GM23338 (cell line): ENCODE data around the gene GRID1. TPM values are rescaled to one million over a fixed set of nuclear protein-coding genes. Genes with fewer than 3 reads are reported as not detected.

Source experiments
- ATAC-seq: fragments of 200-7000 bp; cut with Tn5 transposase; 3 replicates; pipeline ENCODE4 v1.9.1; 2020
- DNase-seq: peaks from one replicate; pipeline ENCODE4 v3.0.0-alpha.2; 2015; ENCODE audit warnings: low spot score
- H2AFZ ChIP-seq: fragments of 200-600 bp; sonication (generic); 2 replicates; pipeline ENCODE4 v1.8.0; 2016; ENCODE audit warnings: antibody characterized with exemption, mild to moderate bottlenecking, moderate library complexity
- H3F3A ChIP-seq: fragments of 200-600 bp; sonication (generic); replicated peaks from 2 replicates; pipeline ENCODE4 v1.8.0; 2017; ENCODE audit warnings: antibody characterized with exemption, mixed run types, low read depth
- H3K27ac ChIP-seq: fragments of 200-600 bp; sonication (generic); 2 replicates; pipeline ENCODE4 v1.6.1; 2016; ENCODE audit warnings: low read depth
- H3K27me3 ChIP-seq: fragments of 200-600 bp; sonication (generic); 2 replicates; pipeline ENCODE4 v1.8.0; 2016; ENCODE audit warnings: mild to moderate bottlenecking, mixed run types, moderate library complexity; ENCODE audit not compliant: insufficient read depth
- H3K36me3 ChIP-seq: fragments of 200-600 bp; sonication (generic); 2 replicates; pipeline ENCODE4 v1.8.0; 2016; ENCODE audit warnings: mild to moderate bottlenecking; ENCODE audit not compliant: insufficient read depth
- H3K4me1 ChIP-seq: fragments of 200-600 bp; sonication (generic); 2 replicates; pipeline ENCODE4 v1.8.0; 2016; ENCODE audit warnings: mild to moderate bottlenecking, moderate library complexity; ENCODE audit not compliant: insufficient read depth
- H3K4me2 ChIP-seq: fragments of 200-600 bp; sonication (generic); 2 replicates; pipeline ENCODE4 v1.7.1; 2017; ENCODE audit warnings: mixed run types
- H3K4me3 ChIP-seq: fragments of 200-600 bp; sonication (generic); 2 replicates; pipeline ENCODE4 v1.6.1; 2016; ENCODE audit warnings: mixed run types
- H3K79me2 ChIP-seq: fragments of 200-600 bp; sonication (generic); replicated peaks from 2 replicates; pipeline ENCODE4 v1.8.0; 2017; ENCODE audit warnings: mild to moderate bottlenecking; ENCODE audit not compliant: insufficient read depth
- H3K9me2 ChIP-seq: fragments of 200-600 bp; sonication (generic); 2 replicates; pipeline ENCODE4 v1.8.0; 2017; ENCODE audit not compliant: insufficient read depth
- H4K20me1 ChIP-seq: fragments of 200-600 bp; sonication (generic); replicated peaks from 2 replicates; pipeline ENCODE4 v1.8.0; 2017; ENCODE audit warnings: mild to moderate bottlenecking; ENCODE audit not compliant: insufficient read depth
- H3K27ac Mint-ChIP-seq: 2 replicates; pipeline ENCODE4 v1.8.0; 2020; ENCODE audit warnings: inconsistent platforms, mild to moderate bottlenecking, moderate library complexity, mixed read lengths
- H3K27me3 Mint-ChIP-seq: 3 replicates; pipeline ENCODE4 v1.8.0; 2022; ENCODE audit warnings: low read depth, mild to moderate bottlenecking, moderate library complexity, mixed read lengths, inconsistent platforms; ENCODE audit not compliant: insufficient read depth, poor library complexity
- H3K36me3 Mint-ChIP-seq: 3 replicates; pipeline ENCODE4 v1.8.0; 2021; ENCODE audit warnings: low read depth, mild to moderate bottlenecking, inconsistent platforms, moderate library complexity, mixed read lengths
- H3K4me1 Mint-ChIP-seq: 3 replicates; pipeline ENCODE4 v1.8.0; 2020; ENCODE audit warnings: mild to moderate bottlenecking, inconsistent platforms, mixed read lengths
- H3K4me3 Mint-ChIP-seq: 3 replicates; pipeline ENCODE4 v1.8.0; 2021; ENCODE audit warnings: moderate library complexity, mild to moderate bottlenecking, inconsistent platforms, mixed read lengths
- H3K9me3 Mint-ChIP-seq: 3 replicates; pipeline ENCODE4 v1.8.0; 2020; ENCODE audit warnings: moderate library complexity, mild to moderate bottlenecking, inconsistent platforms, mixed read lengths
- CREB1 ChIP-seq: fragments of 250-450 bp; sonication (Bioruptor Pico); IDR thresholded peaks from 2 replicates; pipeline ENCODE4 v1.5.0; 2020; ENCODE audit warnings: low read depth, mild to moderate bottlenecking, moderate library complexity
- EZH2 ChIP-seq: fragments of 200-600 bp; sonication (generic); IDR thresholded peaks from one replicate; pipeline ENCODE4 v1.8.0; 2017; ENCODE audit warnings: antibody characterized with exemption, mild to moderate bottlenecking, low read depth; ENCODE audit not compliant: unreplicated experiment
- EZH2phosphoT487 ChIP-seq: fragments of 200-600 bp; sonication (generic); IDR thresholded peaks from one replicate; pipeline ENCODE4 v1.8.1; 2018; ENCODE audit warnings: antibody characterized with exemption; ENCODE audit not compliant: unreplicated experiment
- JUNB ChIP-seq: IDR thresholded peaks from one replicate; pipeline ENCODE4 v1.6.1; 2016; ENCODE audit warnings: antibody characterized with exemption; ENCODE audit not compliant: unreplicated experiment
- NANOG ChIP-seq: IDR thresholded peaks from 2 replicates; pipeline ENCODE4 v1.6.1; 2016; ENCODE audit warnings: antibody characterized with exemption, borderline replicate concordance
- POLR2AphosphoS5 ChIP-seq: IDR thresholded peaks from 2 replicates; pipeline ENCODE4 v1.6.1; 2016; ENCODE audit warnings: antibody characterized with exemption, low read depth
- STAT1 ChIP-seq: IDR thresholded peaks from one replicate; pipeline ENCODE4 v1.6.1; 2016; ENCODE audit warnings: antibody characterized with exemption; ENCODE audit not compliant: unreplicated experiment
- ZNF114 ChIP-seq: fragments of 250-450 bp; sonication (Bioruptor Pico); IDR thresholded peaks from 2 replicates; pipeline ENCODE4 v1.5.0; 2020; ENCODE audit warnings: mild to moderate bottlenecking, moderate library complexity
- ZNF331 ChIP-seq: fragments of 250-450 bp; sonication (Bioruptor Pico); IDR thresholded peaks from 2 replicates; pipeline ENCODE4 v1.5.0; 2020; ENCODE audit warnings: low read depth, mild to moderate bottlenecking, moderate library complexity
- polyA plus RNA-seq: library from polyadenylated mRNA; unstranded; fragments of >200 nt; fragmentation: Nextera tagmentation; extraction: Ambion mirVana; gene quantifications from 2 replicates; pipeline ENCODE4 v1.2.1, GENCODE V29; 2016
- total RNA-seq: library from RNA; depleted of rRNA; stranded (reverse); fragments of >200 nt; shearing (Covaris generic); gene quantifications from 2 replicates; pipeline ENCODE4 v1.2.3, GENCODE V29; 2014
- TF ChIP-seq, protein P1 (sequence below): fragments of 250-450 bp; sonication (Bioruptor Pico); IDR thresholded peaks from 2 replicates; pipeline ENCODE4 v1.5.0; 2020; ENCODE audit warnings: mild to moderate bottlenecking, moderate library complexity
- TF ChIP-seq, protein P2 (sequence below): IDR thresholded peaks from 2 replicates; pipeline ENCODE4 v1.6.1; 2016; ENCODE audit warnings: antibody characterized with exemption
- TF ChIP-seq, protein P3 (sequence below): IDR thresholded peaks from one replicate; pipeline ENCODE4 v1.6.1; 2018; ENCODE audit warnings: antibody characterized with exemption; ENCODE audit not compliant: unreplicated experiment
- TF ChIP-seq, protein P4 (sequence below), 2 experiments: fragments of 200-600 bp in 1 of 2; sonication (generic) in 1 of 2; conservative IDR thresholded peaks; 2 replicates each; pipeline versions ENCODE4 v1.5.1 to v1.6.1; 2016 to 2017; ENCODE audit warnings: antibody characterized with exemption in 2 of 2, low read depth in 2 of 2, mild to moderate bottlenecking in 2 of 2, moderate library complexity in 1 of 2

Gene GRID1
- total and polyA plus RNA-seq, 2 experiments from 2014 or later: 0.14 to 0.15 TPM

DNA sequence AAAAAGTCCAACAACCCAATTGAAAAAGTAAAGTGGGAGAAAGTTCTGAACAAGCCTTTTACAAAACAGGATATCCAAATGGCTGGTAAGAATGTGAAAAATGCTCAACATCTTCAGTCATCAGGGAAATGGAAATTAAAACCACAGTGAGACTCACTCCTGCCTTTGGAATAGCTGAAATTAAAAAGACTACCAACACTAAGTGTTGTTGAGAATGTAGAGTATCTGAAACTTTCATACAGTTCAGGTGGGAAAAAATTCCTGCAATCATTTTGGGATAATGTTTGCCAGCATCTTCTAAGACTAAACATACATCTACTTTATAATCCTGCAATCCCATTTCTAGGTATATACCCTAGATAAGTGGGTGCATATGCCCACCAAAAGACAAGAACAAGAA, 395.1 kb downstream of the GRID1 start:
- Histone ChIP-seq H3K4me1 (no peaks in the 10 kb centered on the region), H3K4me2 (no peak overlapping the region), H3F3A (no peaks in the 10 kb centered on the region), H3K27me3 (no peaks in the 10 kb centered on the region), H3K36me3 (0 out of 2 replicates have a peak, but pooled peaks cover 5% of the 10 kb centered on the region), H3K9me2 (no peaks in the 10 kb centered on the region), H4K20me1 (no peaks in the 10 kb centered on the region), H3K4me3 (no peak overlapping the region), H3K27ac (no peak overlapping the region), H3K79me2 (no peaks in the 10 kb centered on the region), H2AFZ (no peak overlapping the region)
- no peak for DNase-seq
- Mint-ChIP-seq H3K4me1 (no peaks in the 10 kb centered on the region), H3K27ac (no peak overlapping the region), H3K27me3 (no peaks in the 10 kb centered on the region), H3K36me3 (peaks cover 3% of the 10 kb centered on the region; the same call in 1 of the 3 replicates), H3K4me3 (no peak overlapping the region), H3K9me3 (peaks cover 64% of the 10 kb centered on the region)
- ATAC-seq: no peak
- no peak for TF ChIP-seq EZH2
- no peak for TF ChIP-seq EZH2phosphoT487
- TF ChIP-seq, protein P1, sequence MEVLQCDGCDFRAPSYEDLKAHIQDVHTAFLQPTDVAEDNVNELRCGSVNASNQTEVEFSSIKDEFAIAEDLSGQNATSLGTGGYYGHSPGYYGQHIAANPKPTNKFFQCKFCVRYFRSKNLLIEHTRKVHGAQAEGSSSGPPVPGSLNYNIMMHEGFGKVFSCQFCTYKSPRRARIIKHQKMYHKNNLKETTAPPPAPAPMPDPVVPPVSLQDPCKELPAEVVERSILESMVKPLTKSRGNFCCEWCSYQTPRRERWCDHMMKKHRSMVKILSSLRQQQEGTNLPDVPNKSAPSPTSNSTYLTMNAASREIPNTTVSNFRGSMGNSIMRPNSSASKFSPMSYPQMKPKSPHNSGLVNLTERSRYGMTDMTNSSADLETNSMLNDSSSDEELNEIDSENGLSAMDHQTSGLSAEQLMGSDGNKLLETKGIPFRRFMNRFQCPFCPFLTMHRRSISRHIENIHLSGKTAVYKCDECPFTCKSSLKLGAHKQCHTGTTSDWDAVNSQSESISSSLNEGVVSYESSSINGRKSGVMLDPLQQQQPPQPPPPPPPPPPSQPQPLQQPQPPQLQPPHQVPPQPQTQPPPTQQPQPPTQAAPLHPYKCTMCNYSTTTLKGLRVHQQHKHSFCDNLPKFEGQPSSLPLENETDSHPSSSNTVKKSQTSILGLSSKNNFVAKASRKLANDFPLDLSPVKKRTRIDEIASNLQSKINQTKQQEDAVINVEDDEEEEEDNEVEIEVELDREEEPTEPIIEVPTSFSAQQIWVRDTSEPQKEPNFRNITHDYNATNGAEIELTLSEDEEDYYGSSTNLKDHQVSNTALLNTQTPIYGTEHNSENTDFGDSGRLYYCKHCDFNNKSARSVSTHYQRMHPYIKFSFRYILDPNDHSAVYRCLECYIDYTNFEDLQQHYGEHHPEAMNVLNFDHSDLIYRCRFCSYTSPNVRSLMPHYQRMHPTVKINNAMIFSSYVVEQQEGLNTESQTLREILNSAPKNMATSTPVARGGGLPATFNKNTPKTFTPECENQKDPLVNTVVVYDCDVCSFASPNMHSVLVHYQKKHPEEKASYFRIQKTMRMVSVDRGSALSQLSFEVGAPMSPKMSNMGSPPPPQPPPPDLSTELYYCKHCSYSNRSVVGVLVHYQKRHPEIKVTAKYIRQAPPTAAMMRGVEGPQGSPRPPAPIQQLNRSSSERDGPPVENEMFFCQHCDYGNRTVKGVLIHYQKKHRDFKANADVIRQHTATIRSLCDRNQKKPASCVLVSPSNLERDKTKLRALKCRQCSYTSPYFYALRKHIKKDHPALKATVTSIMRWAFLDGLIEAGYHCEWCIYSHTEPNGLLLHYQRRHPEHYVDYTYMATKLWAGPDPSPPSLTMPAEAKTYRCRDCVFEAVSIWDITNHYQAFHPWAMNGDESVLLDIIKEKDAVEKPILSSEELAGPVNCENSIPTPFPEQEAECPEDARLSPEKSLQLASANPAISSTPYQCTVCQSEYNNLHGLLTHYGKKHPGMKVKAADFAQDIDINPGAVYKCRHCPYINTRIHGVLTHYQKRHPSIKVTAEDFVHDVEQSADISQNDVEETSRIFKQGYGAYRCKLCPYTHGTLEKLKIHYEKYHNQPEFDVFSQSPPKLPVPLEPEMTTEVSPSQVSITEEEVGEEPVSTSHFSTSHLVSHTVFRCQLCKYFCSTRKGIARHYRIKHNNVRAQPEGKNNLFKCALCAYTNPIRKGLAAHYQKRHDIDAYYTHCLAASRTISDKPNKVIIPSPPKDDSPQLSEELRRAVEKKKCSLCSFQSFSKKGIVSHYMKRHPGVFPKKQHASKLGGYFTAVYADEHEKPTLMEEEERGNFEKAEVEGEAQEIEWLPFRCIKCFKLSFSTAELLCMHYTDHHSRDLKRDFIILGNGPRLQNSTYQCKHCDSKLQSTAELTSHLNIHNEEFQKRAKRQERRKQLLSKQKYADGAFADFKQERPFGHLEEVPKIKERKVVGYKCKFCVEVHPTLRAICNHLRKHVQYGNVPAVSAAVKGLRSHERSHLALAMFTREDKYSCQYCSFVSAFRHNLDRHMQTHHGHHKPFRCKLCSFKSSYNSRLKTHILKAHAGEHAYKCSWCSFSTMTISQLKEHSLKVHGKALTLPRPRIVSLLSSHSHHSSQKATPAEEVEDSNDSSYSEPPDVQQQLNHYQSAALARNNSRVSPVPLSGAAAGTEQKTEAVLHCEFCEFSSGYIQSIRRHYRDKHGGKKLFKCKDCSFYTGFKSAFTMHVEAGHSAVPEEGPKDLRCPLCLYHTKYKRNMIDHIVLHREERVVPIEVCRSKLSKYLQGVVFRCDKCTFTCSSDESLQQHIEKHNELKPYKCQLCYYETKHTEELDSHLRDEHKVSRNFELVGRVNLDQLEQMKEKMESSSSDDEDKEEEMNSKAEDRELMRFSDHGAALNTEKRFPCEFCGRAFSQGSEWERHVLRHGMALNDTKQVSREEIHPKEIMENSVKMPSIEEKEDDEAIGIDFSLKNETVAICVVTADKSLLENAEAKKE (CRISPR knock-in tag): no peak
- TF ChIP-seq STAT1: no peak
- TF ChIP-seq JUNB: no peak
- no peak for TF ChIP-seq ZNF331 (CRISPR knock-in tag)
- TF ChIP-seq, protein P2, sequence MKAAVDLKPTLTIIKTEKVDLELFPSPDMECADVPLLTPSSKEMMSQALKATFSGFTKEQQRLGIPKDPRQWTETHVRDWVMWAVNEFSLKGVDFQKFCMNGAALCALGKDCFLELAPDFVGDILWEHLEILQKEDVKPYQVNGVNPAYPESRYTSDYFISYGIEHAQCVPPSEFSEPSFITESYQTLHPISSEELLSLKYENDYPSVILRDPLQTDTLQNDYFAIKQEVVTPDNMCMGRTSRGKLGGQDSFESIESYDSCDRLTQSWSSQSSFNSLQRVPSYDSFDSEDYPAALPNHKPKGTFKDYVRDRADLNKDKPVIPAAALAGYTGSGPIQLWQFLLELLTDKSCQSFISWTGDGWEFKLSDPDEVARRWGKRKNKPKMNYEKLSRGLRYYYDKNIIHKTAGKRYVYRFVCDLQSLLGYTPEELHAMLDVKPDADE: no peak
- TF ChIP-seq POLR2AphosphoS5: no peak
- TF ChIP-seq CREB1 (CRISPR knock-in tag): no peak
- no peak for TF ChIP-seq NANOG
- TF ChIP-seq, protein P3, sequence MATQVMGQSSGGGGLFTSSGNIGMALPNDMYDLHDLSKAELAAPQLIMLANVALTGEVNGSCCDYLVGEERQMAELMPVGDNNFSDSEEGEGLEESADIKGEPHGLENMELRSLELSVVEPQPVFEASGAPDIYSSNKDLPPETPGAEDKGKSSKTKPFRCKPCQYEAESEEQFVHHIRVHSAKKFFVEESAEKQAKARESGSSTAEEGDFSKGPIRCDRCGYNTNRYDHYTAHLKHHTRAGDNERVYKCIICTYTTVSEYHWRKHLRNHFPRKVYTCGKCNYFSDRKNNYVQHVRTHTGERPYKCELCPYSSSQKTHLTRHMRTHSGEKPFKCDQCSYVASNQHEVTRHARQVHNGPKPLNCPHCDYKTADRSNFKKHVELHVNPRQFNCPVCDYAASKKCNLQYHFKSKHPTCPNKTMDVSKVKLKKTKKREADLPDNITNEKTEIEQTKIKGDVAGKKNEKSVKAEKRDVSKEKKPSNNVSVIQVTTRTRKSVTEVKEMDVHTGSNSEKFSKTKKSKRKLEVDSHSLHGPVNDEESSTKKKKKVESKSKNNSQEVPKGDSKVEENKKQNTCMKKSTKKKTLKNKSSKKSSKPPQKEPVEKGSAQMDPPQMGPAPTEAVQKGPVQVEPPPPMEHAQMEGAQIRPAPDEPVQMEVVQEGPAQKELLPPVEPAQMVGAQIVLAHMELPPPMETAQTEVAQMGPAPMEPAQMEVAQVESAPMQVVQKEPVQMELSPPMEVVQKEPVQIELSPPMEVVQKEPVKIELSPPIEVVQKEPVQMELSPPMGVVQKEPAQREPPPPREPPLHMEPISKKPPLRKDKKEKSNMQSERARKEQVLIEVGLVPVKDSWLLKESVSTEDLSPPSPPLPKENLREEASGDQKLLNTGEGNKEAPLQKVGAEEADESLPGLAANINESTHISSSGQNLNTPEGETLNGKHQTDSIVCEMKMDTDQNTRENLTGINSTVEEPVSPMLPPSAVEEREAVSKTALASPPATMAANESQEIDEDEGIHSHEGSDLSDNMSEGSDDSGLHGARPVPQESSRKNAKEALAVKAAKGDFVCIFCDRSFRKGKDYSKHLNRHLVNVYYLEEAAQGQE: no peak
- TF ChIP-seq, protein P4, sequence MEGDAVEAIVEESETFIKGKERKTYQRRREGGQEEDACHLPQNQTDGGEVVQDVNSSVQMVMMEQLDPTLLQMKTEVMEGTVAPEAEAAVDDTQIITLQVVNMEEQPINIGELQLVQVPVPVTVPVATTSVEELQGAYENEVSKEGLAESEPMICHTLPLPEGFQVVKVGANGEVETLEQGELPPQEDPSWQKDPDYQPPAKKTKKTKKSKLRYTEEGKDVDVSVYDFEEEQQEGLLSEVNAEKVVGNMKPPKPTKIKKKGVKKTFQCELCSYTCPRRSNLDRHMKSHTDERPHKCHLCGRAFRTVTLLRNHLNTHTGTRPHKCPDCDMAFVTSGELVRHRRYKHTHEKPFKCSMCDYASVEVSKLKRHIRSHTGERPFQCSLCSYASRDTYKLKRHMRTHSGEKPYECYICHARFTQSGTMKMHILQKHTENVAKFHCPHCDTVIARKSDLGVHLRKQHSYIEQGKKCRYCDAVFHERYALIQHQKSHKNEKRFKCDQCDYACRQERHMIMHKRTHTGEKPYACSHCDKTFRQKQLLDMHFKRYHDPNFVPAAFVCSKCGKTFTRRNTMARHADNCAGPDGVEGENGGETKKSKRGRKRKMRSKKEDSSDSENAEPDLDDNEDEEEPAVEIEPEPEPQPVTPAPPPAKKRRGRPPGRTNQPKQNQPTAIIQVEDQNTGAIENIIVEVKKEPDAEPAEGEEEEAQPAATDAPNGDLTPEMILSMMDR (conservative IDR thresholded peaks at IDR 0.05; ENCODE audit: low read depth in 2 of 2): no peak
- no peak for TF ChIP-seq ZNF114 (CRISPR knock-in tag)
